H1 (cell line): Measurements from ENCODE around the gene FOXP4. TPM values are rescaled to one million over a fixed set of nuclear protein-coding genes. Genes with fewer than 3 reads are reported as not detected.

Experiments
- CEBPB ChIP-seq: IDR thresholded peaks from 2 replicates; pipeline ENCODE4 v1.6.1; 2012; ENCODE audit warnings: low read depth, low read length
- GTF2F1 ChIP-seq: IDR thresholded peaks from 2 replicates; pipeline ENCODE4 v1.6.1; 2012; ENCODE audit warnings: low read depth, low read length, improper control_type of control experiment, borderline replicate concordance
- RNF2 ChIP-seq: fragments of 200-900, 300-1000 bp; sonication (generic); IDR thresholded peaks from 2 replicates; pipeline ENCODE4 v1.7.1; 2016; ENCODE audit warnings: borderline replicate concordance, low read depth, mild to moderate bottlenecking, antibody characterized with exemption, low read length; ENCODE audit not compliant: poor library complexity, severe bottlenecking; ENCODE audit errors: missing control alignments
- SIX5 ChIP-seq: IDR thresholded peaks from 2 replicates; pipeline ENCODE4 v1.6.1; 2011; ENCODE audit warnings: mild to moderate bottlenecking, low read depth, low read length
- polyA plus RNA-seq, 7 experiments: library from polyadenylated mRNA; depleted of rRNA in 3 of 7; stranded (reverse) in 5 of 7; unstranded in 2 of 7; fragments of >200 nt in 5 of 7; fragments of 200-250 nt in 2 of 7; gene quantifications; 1 replicate in 5 of 7; 2 replicates in 1 of 7; 4 replicates in 1 of 7; pipeline versions ENCODE4 v1.2.1 to v1.2.3, GENCODE V29; 2011 to 2013; ENCODE audit warnings: missing spikeins in 2 of 7, mixed read lengths in 2 of 7
- total RNA-seq: library from RNA; stranded (reverse); fragmentation: NEBNext Ultra II Directional; extraction: Animal tissue kit (Norgen Biotek cat#: 25700); gene quantifications from 2 replicates; pipeline ENCODE4 v1.2.1, GENCODE V29; 2021

The FOXP4 gene
- total and polyA plus RNA-seq, 2 of the 8 experiments (the other 6 are each of a cell fraction or from before 2014, with no cell fraction given) = 4.8 to 13.3 TPM

- TF ChIP-seq SIX5 (no peak), RNF2 (no peak), GTF2F1 (no peak), CEBPB (no peak)
Measured at GRCh38 chr6:41583565-41583964, 37.4 kb downstream of the FOXP4 start (continued).
